H9 (cell line): ENCODE measurements around the gene LARP4B. TPM values are rescaled to one million over a fixed set of nuclear protein-coding genes. Genes with fewer than 3 reads are reported as not detected.

Experiments
- DNase-seq: peaks from one replicate; pipeline ENCODE4 v3.0.0-alpha.2; 2017
- H2AFZ ChIP-seq: one replicate; pipeline ENCODE4 v1.6.1; 2013; ENCODE audit warnings: mild to moderate bottlenecking, low read length, control low read depth, moderate library complexity
- H2AK5ac ChIP-seq: 2 replicates; pipeline ENCODE4 v1.6.1; 2013; ENCODE audit warnings: low read length, control low read depth, mixed read lengths; ENCODE audit not compliant: insufficient read length
- H2BK120ac ChIP-seq: one replicate; pipeline ENCODE4 v1.6.1; 2013; ENCODE audit warnings: low read depth, mild to moderate bottlenecking, low read length, control low read depth, inconsistent platforms; ENCODE audit not compliant: poor library complexity, severe bottlenecking
- H2BK12ac ChIP-seq: 2 replicates; pipeline ENCODE4 v1.6.1; 2013; ENCODE audit warnings: low read length, control low read depth, mixed read lengths, low read depth; ENCODE audit not compliant: insufficient read length
- H2BK15ac ChIP-seq: 2 replicates; pipeline ENCODE4 v1.6.1; 2013; ENCODE audit warnings: low read depth, low read length, control low read depth
- H2BK20ac ChIP-seq: one replicate; pipeline ENCODE4 v1.6.1; 2013; ENCODE audit warnings: low read depth, mild to moderate bottlenecking, low read length, control low read depth, inconsistent platforms; ENCODE audit not compliant: poor library complexity, severe bottlenecking
- H2BK5ac ChIP-seq: 2 replicates; pipeline ENCODE4 v1.6.1; 2013; ENCODE audit warnings: low read length, control low read depth, mixed read lengths; ENCODE audit not compliant: insufficient read length
- H3K14ac ChIP-seq: 2 replicates; pipeline ENCODE4 v1.6.1; 2013; ENCODE audit warnings: low read length, control low read depth; ENCODE audit not compliant: insufficient read depth
- H3K18ac ChIP-seq: 2 replicates; pipeline ENCODE4 v1.6.1; 2013; ENCODE audit warnings: low read depth, mild to moderate bottlenecking, mixed read lengths, low read length, control low read depth; ENCODE audit not compliant: insufficient read length
- H3K23ac ChIP-seq: 2 replicates; pipeline ENCODE4 v1.6.1; 2013; ENCODE audit warnings: low read length, control low read depth, mixed read lengths, low read depth; ENCODE audit not compliant: insufficient read length
- H3K23me2 ChIP-seq: 2 replicates; pipeline ENCODE4 v1.6.1; 2013; ENCODE audit warnings: low read depth, mild to moderate bottlenecking, mixed read lengths, low read length, control low read depth; ENCODE audit not compliant: insufficient read length, poor library complexity, severe bottlenecking
- H3K27ac ChIP-seq: 2 replicates; pipeline ENCODE4 v1.5.1; 2013; ENCODE audit warnings: low read length, control low read depth, mixed read lengths, low read depth; ENCODE audit not compliant: insufficient read length
- H3K27me3 ChIP-seq: 2 replicates; pipeline ENCODE4 v1.6.1; 2013; ENCODE audit warnings: low read length, control low read depth, inconsistent platforms; ENCODE audit not compliant: insufficient read depth
- H3K4ac ChIP-seq: 2 replicates; pipeline ENCODE4 v1.6.1; 2013; ENCODE audit warnings: low read depth, mild to moderate bottlenecking, control low read depth, inconsistent platforms, low read length, moderate library complexity
- H3K4me1 ChIP-seq: 2 replicates; pipeline ENCODE4 v1.6.1; 2013; ENCODE audit warnings: low read length, control low read depth, inconsistent platforms; ENCODE audit not compliant: insufficient read depth
- H3K4me2 ChIP-seq: 2 replicates; pipeline ENCODE4 v1.6.1; 2013; ENCODE audit warnings: low read length, control low read depth, mixed read lengths; ENCODE audit not compliant: insufficient read length, insufficient read depth
- H3K56ac ChIP-seq: 2 replicates; pipeline ENCODE4 v1.6.1; 2013; ENCODE audit warnings: low read depth, mild to moderate bottlenecking, mixed read lengths, low read length, control low read depth; ENCODE audit not compliant: insufficient read length
- H3K79me1 ChIP-seq: 2 replicates; pipeline ENCODE4 v1.6.1; 2013; ENCODE audit warnings: low read depth, mild to moderate bottlenecking, moderate library complexity, low read length, control low read depth, inconsistent platforms; ENCODE audit not compliant: insufficient read depth, poor library complexity, severe bottlenecking
- H3K79me2 ChIP-seq: 2 replicates; pipeline ENCODE4 v1.6.1; 2013; ENCODE audit warnings: low read length, control low read depth, inconsistent platforms; ENCODE audit not compliant: insufficient read depth
- H3K9ac ChIP-seq: 2 replicates; pipeline ENCODE4 v1.6.1; 2013; ENCODE audit warnings: low read length, control low read depth, mixed read lengths; ENCODE audit not compliant: insufficient read length; ENCODE audit errors: extremely low read depth
- H3K9me3 ChIP-seq: one replicate; pipeline ENCODE4 v1.6.1; 2013; ENCODE audit warnings: low read depth, low read length, inconsistent platforms; ENCODE audit not compliant: control insufficient read depth
- H3T11ph ChIP-seq: one replicate; pipeline ENCODE4 v1.6.1; 2013; ENCODE audit warnings: mild to moderate bottlenecking, low read length, control low read depth, inconsistent platforms
- H4K20me1 ChIP-seq: one replicate; pipeline ENCODE4 v1.6.1; 2013; ENCODE audit not compliant: control insufficient read depth, insufficient read length, insufficient read depth
- H4K5ac ChIP-seq: 2 replicates; pipeline ENCODE4 v1.6.1; 2013; ENCODE audit warnings: low read depth, mild to moderate bottlenecking, mixed read lengths, low read length, control low read depth; ENCODE audit not compliant: insufficient read length
- H4K8ac ChIP-seq: replicated peaks from 2 replicates; pipeline ENCODE4 v1.6.1; 2013; ENCODE audit warnings: low read length, control low read depth, mixed read lengths, low read depth; ENCODE audit not compliant: insufficient read length
- H4K91ac ChIP-seq: 2 replicates; pipeline ENCODE4 v1.6.1; 2013; ENCODE audit warnings: low read depth, mild to moderate bottlenecking, moderate library complexity, mixed read lengths, low read length, control low read depth; ENCODE audit not compliant: insufficient read length
- H3K27ac Mint-ChIP-seq, 3 experiments: 2 replicates in 2 of 3; 3 replicates in 1 of 3; pipeline ENCODE4 v1.8.0; 2020 to 2021; ENCODE audit warnings: mixed read lengths in 3 of 3, mild to moderate bottlenecking in 1 of 3, moderate library complexity in 1 of 3
- H3K27me3 Mint-ChIP-seq: 2 replicates; pipeline ENCODE4 v1.8.0; 2021; ENCODE audit warnings: low read depth, mild to moderate bottlenecking, moderate library complexity, mixed read lengths
- H3K36me3 Mint-ChIP-seq, 3 experiments: 2 replicates in 2 of 3; 3 replicates in 1 of 3; pipeline ENCODE4 v1.8.0; 2020 to 2021; ENCODE audit warnings: low read depth in 3 of 3, mixed read lengths in 3 of 3; ENCODE audit not compliant: insufficient read depth in 1 of 3
- H3K4me1 Mint-ChIP-seq, 2 experiments: 2 replicates each; pipeline ENCODE4 v1.8.0; 2020; ENCODE audit warnings: mixed read lengths in 2 of 2
- H3K4me3 Mint-ChIP-seq, 2 experiments: 2 replicates in 1 of 2; 3 replicates in 1 of 2; pipeline ENCODE4 v1.8.0; 2020 to 2021; ENCODE audit warnings: mild to moderate bottlenecking in 2 of 2, mixed read lengths in 2 of 2, moderate library complexity in 1 of 2
- H3K9me3 Mint-ChIP-seq, 2 experiments: 2 replicates in 1 of 2; 3 replicates in 1 of 2; pipeline ENCODE4 v1.8.0; 2020; ENCODE audit warnings: mild to moderate bottlenecking in 2 of 2, mixed read lengths in 2 of 2, moderate library complexity in 1 of 2
- WGBS: extraction: QIAGEN DNeasy Blood & Tissue Kit; methylation state at CpG from one replicate; pipeline ENCODE4 v1.1.7; 2013; ENCODE audit warnings: missing lambda C conversion rate, low lambda C conversion rate, mixed read lengths; ENCODE audit not compliant: insufficient read length; ENCODE audit errors: extremely low coverage; 5-methylcytosine and 5-hydroxymethylcytosine counted together
- total RNA-seq: library from RNA; stranded (reverse); gene quantifications from 2 replicates; pipeline ENCODE4 v1.2.1, GENCODE V29; 2021
- TF ChIP-seq, protein P1 (sequence below): fragments of 200-600 bp; sonication (generic); conservative IDR thresholded peaks from 3 replicates; pipeline ENCODE4 v1.8.0; 2021; ENCODE audit warnings: antibody characterized with exemption, mild to moderate bottlenecking

LARP4B gene
- total RNA-seq, 1 experiment from 2014 or later: 88.9 TPM

DNA sequence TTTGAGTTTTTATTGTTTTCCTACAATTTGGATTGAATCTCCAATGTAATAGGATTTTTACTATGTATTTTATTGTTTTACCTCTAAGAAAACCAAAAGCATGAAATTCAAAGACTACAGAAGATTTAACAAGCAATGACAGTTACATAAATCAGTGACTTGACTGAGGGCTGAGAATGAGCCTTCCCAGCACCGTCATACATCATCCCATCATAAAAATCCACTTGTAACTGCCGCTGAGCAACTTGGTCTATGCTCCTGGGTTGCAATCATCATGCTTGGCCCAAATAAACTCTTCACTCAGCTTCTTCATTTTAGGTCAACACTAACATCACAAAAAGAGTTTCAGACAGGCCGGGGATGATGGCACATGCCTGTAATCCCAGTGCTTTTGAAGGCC, 13.5 kb downstream of the LARP4B start:
- no peak overlapping the region for H2BK120ac ChIP-seq
- peaks cover 9% of the 10 kb centered on the region for H3K79me1 ChIP-seq
- H3T11ph ChIP-seq: no peak overlapping the region
- no peak overlapping the region for H2AK5ac ChIP-seq
- no peaks in the 10 kb centered on the region for H3K27me3 ChIP-seq
- H3K79me2 ChIP-seq: peaks cover 49% of the 10 kb centered on the region; the same call in 1 of the 2 replicates
- no peak overlapping the region for H3K27ac ChIP-seq
- TF ChIP-seq, protein P1, sequence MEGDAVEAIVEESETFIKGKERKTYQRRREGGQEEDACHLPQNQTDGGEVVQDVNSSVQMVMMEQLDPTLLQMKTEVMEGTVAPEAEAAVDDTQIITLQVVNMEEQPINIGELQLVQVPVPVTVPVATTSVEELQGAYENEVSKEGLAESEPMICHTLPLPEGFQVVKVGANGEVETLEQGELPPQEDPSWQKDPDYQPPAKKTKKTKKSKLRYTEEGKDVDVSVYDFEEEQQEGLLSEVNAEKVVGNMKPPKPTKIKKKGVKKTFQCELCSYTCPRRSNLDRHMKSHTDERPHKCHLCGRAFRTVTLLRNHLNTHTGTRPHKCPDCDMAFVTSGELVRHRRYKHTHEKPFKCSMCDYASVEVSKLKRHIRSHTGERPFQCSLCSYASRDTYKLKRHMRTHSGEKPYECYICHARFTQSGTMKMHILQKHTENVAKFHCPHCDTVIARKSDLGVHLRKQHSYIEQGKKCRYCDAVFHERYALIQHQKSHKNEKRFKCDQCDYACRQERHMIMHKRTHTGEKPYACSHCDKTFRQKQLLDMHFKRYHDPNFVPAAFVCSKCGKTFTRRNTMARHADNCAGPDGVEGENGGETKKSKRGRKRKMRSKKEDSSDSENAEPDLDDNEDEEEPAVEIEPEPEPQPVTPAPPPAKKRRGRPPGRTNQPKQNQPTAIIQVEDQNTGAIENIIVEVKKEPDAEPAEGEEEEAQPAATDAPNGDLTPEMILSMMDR: no peak
- no peak overlapping the region for H3K18ac ChIP-seq
- no CpG with 5 or more reads among the region's 3 CpGs for WGBS
- 0 out of 4 replicates have a peak, but pooled peaks cover 0 to 2% of the 10 kb centered on the region in 2 experiments for H3K4me1 Mint-ChIP-seq
- H2BK12ac ChIP-seq: no peak overlapping the region
- no peak overlapping the region for H4K91ac ChIP-seq
- H2BK20ac ChIP-seq: no peak overlapping the region
- H4K20me1 ChIP-seq: no peaks in the 10 kb centered on the region
- H3K14ac ChIP-seq: no peak overlapping the region
- H3K9ac ChIP-seq: no peak overlapping the region
- no peak overlapping the region for H3K56ac ChIP-seq
- no peak overlapping the region for H3K27ac Mint-ChIP-seq
- peaks cover 2 to 25% (median 20%) of the 10 kb centered on the region in 3 experiments; a peak in 5 of 7 replicates for H3K36me3 Mint-ChIP-seq
- H3K4me3 Mint-ChIP-seq: no peak overlapping the region
- H2BK5ac ChIP-seq: no peak overlapping the region
- no peak overlapping the region for H2BK15ac ChIP-seq
- no peaks in the 10 kb centered on the region for H3K27me3 Mint-ChIP-seq
- H4K8ac ChIP-seq: no peak overlapping the region
- no peak for DNase-seq
- no peaks in the 10 kb centered on the region for H3K4me1 ChIP-seq
- H3K9me3 ChIP-seq: no peaks in the 10 kb centered on the region
- H3K23ac ChIP-seq: no peak overlapping the region
- no peak overlapping the region for H3K4me2 ChIP-seq
- no peaks in the 10 kb centered on the region for H3K9me3 Mint-ChIP-seq
- no peaks in the 10 kb centered on the region for H3K23me2 ChIP-seq
- no peak overlapping the region for H4K5ac ChIP-seq
- no peak overlapping the region for H3K4ac ChIP-seq
- H2AFZ ChIP-seq: no peak overlapping the region
